HG02798 (cell line): Measurements from ENCODE around the gene HMX1.

Experiments used
- ATAC-seq: cut with Tn5 transposase; IDR thresholded peaks from one replicate; pipeline ENCODE4 v1.9.1; 2021; ENCODE audit warnings: mild to moderate bottlenecking; ENCODE audit not compliant: unreplicated experiment, poor library complexity

Gene HMX1

DNA sequence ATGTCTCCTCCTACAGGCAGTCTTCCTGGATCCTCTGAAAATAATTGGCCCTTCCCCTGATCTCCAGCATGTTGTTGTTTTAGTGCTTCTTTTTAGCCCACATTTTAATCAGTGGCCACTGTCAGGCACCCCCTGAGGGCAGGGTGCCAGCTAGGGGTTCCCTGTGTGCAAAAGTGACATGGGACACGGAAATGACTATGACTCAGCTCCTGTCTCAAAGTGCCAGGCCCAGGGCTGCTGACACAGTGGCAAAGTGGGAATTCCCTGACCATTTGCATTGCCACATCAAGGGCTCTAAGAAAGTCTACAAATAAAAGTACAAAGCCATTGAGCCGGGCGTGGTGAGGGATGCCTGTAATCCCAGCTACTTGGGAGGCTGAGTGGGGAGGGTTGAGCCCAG lies 24.8 kb downstream of the HMX1 start:
- no peak for ATAC-seq

DNA sequence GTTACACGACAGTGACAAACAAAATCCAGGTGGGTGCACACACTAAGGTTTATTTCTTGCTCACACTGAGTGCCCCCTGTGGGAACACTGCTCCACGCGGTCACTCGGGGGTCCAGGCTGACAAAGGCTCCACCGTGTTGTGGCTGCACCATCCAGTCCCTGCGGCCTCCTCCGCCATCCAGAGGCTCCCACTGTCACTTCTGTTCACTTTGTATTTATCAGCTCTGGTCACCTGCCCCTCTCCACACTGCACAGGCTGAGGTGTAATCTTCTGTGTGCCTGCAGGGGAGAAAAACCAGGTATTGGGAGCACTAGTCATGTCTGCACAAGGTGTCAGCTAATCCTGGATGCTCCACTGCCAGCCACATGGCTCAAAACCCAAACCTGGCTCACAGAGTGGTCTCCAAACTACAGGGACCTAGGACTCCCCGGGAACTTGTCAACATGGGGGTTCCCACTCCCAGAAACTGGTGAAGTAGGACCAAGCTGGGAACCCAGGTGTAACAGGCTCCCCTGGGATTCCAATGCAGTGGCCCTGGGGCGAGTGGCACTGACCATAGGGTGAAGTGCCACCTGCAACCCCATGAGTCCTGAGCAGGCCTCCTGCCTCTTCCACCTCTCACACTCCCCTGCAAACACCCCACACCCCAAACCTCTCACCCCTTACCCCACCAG lies 25.5 kb downstream of the HMX1 start:
- no peak for ATAC-seq

DNA sequence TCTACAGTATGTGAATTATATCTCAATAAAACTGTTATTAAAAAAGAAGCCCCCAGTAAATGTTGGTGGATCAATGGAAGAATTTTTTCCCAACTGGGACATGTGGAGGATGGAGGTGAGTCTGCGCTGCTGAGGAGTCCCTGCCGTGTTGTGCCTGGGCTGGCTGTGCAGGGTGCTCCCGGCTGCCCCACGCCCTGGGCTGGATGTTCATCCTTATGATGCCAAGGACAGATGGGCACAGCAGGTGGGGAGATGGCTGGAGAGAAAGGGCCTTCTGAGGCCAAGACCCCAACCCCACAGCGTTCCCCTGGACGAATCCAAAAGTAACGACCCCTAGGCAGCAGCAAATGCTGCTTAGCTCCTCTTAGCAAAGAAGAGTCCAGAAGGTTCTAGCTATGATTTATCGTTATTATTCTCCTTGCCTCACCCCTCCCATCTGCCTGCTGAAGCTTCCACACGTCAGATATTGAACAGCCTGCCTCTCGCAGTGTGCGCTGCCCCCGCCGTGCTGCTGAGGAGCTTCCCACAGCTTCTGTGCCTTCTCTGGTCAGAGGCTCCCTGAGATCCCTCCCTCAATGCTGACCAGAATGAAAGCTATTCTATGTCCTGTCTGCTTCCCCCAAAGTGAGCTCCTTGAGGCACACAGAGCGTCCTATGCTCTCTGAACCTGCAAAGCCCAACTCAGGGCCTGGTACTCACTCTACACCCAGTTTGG lies 26.5 kb downstream of the HMX1 start:
- ATAC-seq = no peak

DNA sequence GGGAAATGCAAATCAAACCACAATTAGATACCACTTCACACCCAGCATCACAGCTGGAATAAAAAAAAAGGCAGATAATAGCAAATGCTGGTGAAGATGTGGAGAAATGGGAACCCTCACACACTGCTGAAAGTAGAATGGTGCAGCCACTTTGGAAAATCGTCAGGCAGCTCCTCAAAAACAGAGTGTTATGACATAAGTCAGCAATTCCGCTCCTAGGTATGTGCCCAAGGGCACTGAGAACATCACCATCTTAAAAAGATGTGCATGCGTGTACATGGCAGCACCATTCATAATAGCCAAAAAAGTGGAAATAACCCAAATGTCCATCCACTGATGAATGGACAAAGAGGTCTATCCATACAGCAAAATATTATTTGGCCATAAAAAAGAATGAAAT lies 28.0 kb downstream of the HMX1 start:
- no peak for ATAC-seq

DNA sequence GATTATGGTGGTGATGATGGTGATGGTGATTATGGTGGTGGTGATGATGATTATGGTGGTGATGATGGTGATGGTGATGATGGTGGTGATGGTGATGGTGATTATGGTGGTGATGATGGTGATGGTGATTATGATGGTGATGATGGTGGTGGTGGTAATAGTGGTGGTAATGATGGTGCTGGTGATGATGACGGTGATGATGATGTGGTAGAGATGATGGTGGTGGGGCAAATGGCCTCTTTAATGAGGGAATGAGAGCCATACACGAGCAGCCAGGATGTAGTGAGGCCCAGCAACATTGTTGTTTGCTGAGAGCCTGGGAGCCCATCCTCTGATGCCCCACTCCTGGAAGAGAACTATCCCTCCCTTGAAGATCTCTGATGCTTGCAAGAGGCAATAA lies 29.0 kb downstream of the HMX1 start:
- no peak for ATAC-seq

DNA sequence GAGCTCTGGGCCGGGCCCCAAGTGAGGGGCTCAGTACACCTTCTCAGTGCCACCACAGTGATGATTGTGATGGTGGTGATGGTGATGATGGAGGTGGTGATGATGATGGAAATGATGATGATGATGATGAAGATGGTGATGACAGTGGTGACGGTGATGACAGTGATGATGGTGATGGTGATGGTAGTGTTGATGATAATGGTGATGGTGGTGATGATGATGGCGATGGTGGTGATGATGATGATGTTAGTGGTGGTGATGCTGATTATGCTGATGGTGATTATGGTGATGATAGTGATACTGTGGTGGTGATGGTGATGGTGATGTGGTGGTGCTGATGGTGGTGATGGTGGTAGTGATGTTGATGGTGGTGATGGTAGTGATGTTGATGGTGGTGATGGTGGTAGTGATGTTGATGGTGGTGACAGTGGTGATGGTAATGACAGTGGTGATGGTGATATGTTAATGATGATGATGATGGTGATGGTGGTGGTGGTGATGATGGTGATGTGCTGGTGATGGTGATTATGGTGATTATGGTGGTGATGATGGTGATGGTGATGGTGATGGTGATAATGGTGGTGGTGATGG lies 29.9 kb downstream of the HMX1 start:
- ATAC-seq = no peak

DNA sequence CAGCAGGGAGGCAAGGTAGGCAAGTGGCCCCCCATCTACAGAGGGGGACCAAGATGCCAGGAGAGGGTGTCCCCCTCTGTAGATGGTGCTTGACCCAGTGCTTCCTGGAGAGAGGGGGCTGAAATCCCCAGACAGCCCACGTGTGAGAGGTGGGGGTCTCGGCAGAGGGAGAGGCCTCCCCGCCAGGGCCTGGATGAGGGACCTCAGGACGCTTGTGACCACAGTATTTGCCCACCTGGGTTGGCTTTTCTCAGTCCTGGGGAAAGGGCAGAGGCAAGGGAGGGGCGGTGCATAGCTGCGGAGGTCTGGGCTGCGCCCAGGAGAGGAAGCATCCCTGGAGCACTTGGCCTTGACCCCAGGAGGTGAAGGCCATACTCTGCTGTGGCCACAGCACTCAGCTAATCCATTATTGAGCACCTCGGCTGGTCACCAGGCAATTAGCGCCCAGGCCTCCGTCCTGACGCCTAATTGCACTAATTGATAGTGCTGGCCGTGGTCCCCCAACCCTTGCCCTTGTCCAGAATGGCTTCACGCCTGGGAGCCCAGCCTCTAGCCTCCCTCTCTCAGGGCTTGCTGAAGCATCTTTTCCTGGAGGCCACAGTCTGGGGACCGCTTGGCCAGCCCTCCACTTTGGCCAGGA lies 30.7 kb downstream of the HMX1 start:
- ATAC-seq = no peak

DNA sequence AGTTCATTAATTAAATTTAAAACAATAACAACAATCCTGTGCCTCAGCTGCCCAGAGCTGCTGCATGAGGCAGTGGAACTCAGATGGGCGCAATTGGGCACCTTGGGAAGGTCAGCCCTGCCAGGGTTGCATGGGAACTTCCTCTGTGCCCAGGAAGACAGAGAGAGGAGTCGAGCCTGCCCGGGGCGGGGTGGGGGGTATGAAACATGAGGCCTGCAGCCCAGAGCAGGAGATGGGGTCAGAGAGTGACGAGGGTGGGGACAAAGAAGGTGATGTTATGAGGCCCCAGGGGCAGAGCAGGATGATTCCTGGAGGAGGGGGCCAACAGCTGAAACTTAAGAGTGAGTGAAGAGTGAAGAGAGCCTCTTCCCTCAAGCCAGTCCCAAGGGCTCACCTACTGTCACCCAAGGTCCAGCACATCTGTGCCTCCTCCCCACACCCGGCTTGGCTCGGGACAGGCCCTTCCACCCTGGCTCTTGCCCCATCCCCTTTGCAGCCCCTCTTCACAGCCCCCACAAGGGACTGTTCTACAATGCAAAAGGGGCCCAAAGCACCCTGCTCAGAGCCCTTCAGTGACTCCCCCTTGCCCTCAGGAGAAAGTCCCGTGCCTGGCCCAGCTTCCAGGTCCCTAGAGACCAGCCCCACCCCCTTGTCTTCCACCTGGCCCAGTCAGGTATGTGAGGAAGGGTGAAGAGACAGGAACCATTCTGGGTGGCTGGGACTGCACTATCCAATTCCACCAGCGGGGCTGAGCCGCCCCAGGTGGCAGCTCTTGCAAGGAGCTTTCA lies 31.4 kb downstream of the HMX1 start:
- no peak for ATAC-seq

DNA sequence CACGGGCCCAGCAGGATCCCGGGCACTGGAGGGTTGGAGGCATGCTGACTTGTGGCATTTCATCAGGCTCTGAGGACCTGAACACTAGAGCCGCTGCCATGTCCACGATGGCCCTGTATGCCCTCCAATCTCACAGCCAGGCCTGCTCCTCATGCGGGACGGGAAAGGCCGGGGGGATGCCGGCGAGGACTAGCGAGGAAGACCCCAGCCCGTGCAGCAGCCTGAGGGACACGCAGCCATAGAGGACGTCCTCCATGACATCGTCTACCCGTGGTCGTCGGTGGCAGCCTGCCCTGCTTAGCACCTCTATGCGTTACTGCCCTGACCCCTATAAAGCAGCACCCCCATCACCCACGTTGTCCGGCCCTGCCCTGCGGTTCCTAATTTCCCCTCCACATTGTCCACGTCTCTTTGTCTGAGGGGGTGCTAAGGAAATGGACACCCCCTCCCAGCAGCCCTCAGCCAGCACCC lies 32.6 kb downstream of the HMX1 start:
- no peak for ATAC-seq

DNA sequence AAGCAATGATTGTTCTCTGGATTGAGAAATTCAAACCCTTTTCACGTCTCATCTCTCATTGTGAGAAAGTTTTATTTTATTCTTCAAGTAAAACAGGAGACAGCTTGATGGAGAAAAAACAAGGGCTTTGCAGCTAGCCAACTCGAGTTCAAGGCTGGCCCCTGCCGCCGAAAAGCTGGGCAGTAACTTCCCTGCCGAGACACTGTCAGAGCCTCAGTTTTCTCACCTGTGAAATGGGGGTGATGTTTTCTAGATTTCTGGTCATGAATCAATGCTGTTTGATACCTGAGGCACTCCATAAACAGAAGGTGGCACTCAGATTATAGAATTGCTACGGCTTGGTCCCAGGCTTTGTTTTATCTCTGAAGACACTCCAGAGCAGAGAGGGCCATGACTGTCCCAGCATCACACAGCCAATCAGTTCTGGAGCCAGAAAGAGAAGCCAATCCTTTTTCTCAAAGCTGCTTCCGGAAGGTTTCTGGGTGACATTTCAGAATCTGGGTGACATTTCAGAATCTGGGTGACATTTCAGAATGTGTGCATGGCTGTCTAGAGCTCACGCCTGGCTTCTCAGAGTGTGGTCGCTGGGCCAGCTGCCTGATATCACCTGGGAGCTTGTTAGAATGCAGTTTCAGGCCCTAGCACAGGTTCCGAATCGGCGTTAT lies 33.2 kb downstream of the HMX1 start:
- no peak for ATAC-seq

DNA sequence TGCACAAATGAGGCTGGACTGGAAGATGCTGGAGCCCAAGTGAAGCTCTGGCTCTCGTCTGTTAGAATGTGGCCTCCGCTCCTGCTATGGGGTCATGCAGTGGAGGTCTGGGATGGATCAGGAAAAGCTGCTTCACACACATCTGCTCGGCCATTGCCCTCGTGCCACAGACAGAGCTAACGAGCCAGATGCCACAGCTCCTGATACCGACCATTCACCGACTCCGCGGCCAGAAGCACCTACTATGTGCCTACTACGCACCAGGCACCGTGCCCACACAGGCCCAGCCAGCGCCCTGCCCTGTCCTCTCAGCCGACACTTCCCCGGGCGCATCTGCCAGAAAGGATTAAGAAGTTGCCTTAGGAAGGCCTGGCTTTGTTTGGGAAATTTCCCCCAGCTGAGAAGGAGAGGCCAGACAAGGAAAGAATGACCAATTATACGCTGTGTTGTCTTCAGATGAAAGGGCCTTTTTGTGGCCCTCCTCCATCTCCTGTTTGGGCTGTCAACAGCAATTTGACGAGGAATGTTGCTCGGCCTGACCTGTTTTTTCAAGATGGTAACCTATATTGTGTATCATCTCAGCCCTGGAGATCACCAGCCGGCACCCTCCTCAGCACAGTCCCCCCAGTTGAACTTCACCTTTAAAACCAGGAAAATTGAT lies 34.3 kb downstream of the HMX1 start:
- no peak for ATAC-seq

DNA sequence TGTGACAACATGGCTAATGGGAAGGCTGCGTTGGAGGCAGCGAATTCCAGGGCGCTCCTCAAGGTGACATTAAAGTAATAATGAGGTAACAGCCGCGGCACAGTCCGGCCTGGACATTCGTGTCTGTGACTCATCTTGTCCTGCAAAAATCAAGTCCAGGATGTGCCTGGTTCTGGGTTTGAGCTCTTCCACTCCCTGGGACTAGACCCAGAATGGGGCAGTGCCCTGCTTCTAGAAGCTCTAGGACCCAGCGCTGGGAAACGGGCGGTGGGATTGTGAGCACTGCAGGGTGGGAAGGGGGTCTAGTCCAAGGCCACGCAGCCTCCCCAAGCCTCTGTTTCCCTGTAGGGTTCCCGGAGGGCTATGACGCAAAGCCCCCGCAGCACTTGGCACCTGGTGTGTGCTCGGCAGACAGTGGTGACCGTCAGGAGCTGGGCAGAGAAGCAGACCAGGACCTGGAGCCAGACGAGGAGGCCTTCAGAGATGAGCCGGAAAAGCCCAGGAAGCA lies 34.9 kb downstream of the HMX1 start:
- ATAC-seq = no peak

DNA sequence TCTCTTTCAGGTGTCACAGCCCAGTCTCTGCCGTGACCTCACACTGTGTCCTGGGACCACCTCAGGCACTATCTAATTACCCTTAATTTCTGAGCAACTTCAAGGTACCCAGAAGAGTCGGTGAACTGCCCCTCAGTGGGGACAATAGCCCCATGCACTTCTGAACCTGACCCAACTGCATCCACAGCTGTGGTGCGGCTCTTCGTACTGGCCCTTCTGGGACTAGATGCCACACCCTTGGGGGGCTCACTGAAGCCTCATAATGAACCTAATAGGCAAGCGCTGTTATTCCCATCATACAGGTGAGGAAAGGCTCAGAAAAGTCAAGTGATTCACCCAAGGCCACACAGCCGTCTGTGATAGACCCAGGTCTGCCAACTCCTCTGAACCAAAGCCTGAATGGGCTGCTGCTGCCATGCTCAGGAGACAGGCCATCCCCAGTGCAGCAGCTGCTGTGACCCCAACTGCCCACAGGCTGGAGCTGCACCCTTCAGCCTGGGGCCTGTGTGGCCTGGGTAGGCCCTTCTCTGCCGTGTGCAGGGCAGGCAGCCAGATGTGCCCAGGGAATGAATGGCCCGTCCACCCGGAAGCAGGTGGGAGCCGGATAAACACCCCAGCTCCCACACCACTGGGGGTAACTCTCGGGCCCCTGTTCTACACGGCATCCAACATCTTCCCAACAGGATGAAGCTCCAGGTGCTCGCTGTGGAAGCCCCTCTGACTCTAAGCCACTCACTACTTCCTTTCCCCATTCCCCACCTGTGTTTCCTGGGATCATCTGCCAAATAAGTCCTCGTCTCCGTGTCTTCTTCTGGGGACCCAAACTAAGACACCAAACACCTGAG lies 35.9 kb downstream of the HMX1 start:
- no peak for ATAC-seq

DNA sequence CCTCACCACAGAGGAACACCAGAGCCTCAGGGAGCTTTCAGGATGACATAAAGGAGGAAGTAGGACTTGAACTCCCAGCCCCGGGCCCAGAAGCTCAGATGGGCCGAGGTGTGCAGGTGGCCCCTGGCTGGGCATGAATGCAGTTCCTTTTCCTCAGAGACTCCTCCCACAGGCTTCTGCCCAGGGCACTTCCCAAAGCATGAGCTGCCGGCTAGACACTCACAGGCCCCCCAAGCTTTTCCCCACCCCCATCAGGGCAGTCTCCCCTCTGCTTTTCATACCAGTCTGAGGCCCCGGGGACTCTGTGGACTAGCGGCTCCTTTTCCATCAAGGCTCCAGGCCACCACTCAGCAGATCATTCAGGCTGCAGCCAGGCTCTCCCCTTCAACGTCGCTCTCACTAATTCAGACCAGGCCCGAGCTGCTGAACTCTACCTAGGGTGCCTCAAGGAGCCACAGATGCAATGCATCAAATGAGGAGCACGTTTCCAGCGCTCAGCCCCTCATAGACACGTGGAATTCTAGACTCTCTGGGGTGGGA lies 36.9 kb downstream of the HMX1 start:
- no peak for ATAC-seq

DNA sequence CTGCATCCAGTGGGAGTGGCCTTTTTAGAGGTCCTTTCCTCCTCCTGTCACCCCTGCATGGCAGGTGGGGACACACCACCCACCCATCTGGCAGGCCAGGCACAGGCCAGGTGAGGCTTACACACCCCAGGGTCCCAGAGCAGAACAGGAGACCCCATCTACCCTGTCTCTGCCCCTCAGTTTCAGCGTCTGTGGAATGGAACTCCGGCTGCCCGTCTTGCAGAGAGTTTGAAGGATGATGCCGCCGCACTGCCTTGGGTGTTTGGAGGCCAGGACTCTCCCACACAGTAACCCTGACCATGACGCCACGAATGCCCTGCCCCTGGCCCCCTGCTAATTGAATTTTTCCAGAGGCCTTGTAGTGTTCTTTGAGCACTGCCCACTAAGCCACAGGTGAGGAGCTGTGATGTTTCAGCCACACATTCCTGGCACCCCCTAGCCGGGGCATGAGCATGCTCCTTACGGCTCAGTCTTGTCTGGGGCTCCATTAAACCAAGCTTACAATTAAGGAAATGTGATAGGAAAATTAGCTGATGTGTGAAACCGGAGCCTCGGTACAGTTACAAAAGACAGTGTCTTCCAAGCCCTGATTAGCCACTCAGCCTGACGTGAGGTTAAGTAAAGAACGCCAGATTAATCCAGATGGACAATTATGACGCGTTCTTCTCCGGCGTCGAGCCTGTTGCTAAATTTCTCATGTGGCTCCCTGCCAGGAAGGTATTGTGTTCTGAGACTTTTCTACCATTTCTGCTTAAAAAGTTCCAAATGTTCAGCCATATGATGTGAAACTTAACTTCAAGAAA lies 39.3 kb downstream of the HMX1 start:
- ATAC-seq = no peak

DNA sequence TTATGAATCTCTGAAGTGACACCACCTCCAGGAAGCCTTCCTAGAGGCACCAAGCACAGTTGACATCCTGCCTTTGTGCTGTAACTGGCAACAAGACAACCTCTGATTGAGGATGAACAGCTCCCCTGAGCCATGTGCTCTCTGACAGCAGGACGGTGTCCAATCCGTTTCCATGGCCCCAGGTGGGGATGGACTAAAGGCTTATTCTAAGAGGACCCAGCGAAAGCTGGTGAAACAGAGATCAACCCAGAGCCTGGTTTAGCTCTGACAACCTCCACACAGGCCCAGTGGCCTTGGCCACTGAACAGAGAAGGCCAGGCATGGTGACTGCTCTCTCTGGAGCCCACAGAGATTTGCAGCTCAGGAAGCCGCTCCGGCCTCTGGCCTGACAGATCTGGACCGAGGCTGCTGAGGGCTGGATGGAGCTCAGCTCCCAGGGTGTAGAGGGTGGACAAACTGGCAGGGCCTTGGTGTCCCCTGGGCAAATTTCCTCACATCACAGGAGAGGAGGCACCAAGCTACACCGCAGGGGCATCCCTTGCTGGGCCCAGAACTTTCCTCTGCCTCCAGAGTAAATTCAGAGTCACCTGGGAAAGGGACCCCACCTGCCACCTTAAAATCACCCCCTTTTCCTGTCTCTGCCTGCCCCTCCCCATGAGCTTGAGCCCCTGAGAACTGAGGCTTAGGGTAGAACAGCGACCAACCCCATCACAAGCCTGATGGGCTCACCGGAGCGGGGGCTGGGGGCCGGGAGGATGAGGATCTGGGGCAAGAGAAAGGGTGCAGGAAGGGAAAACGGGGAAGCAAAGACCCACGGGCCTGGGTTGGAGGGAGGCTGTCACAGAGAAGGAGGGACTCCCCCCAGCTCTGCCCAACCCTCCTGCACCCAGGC lies 40.2 kb downstream of the HMX1 start:
- no peak for ATAC-seq
